ENCODE results near the gene SLC25A45.
A peak's percentile ranks its signal among the peaks of the same experiment; 100 is the strongest.
"Not testable (repeated sequence)": the region's sequence is repeated elsewhere in the genome, so short reads cannot be mapped to it uniquely, and the experiment has no call there.

The SLC25A45 gene

DNA sequence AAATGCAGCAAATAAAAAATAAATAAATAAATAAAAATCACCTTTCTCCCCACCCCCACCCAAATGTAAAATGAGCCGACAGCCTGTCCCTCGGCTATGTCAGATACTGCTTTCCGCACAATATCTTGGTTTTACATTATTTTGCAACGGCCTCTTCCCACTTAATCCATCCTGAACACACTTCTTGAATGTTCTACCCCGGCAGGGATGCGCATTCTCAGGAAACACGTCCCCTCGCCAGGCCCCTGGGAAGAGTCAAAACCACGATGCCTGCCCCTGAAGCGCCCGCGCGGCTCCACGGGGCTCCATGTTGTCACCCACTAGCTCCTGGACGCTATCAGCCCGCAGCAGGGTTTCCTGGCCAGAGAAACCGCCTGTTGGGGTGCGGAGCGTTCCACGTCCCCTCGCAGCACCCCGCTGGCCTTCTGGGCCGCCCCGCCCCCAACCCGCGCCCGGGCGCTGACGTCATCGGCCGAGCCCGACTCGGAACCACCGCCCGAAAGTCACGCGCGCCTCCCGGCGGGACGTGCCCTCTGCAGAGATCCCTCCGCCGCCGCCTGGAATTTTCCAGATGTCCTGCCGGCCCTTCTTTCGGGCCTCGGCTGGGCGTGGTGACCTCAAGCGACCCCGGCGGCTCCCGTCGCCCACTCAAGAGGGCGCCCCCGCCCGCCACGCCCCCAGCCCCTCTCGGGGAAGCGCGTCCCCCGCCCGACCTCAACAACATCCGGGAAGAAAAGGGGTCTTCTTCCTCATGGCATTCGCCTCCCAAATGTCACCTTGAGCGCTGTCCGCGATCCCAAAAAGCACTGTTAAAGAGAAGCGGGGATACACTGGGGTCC lies 39.6 kb upstream of the SLC25A45 start:
- peak; percentile 84 for DNase-seq (ENCODE audit: low read depth)

- peak; percentile 79 for DNase-seq (ENCODE audit: low read depth)
Observed at GRCh38 chr11:65420979-65421793, 38.7 kb upstream of the SLC25A45 start.

DNA sequence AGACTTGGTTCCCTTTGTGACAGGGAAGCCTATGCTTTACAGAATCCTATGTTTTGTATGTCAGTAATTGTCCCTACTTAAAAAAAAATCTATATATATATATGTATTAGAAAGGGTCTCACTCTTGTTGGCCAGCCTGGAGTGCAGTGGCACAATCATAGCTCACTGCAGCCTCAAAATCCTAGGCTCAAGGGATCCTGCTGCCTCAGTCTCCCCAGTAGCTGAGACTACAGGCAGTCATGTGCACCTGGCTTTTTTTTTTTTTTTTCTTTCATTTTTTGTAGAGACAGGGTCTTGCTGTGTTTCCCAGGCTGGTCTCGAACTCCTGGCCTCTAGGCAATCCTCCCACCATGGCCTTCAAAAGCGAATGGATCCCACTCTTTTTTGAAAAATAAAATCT lies 38.1 kb upstream of the SLC25A45 start:
- no peak for DNase-seq (ENCODE audit: low read depth)

DNA sequence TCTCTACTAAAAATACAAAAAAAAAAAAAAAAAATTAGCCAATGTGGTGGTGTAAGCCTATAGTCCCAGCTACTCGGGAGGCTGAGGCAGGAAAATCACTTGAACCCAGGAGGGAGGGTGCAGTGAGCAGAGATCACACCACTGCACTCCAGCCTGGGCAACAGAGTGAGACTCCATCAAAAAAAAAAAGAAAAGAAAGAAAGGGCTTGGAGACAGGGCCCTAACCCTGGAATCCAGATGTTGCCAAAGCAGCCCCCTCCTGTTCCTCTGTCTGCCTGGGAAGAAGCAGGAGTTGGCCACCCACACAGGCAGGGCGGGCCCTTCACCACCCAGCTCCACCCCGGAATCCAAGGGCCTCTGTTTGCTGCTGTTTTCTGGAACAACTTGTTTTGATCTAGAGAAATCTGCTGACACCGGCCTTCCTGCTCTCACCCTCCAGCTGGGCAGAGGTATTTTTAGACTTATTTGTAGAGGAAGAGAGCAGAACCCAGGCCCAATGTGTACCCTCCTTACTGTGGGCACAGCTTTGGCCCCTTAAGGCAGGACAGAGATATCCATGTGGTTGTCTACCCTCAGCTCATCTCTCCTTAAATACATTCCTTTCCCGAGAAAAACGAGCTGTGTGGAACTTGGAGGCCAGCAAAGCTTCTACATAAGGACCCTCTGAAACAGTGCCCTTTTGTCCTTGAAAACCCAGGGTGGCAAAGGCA lies 37.5 kb upstream of the SLC25A45 start:
- peak; percentile 60 for DNase-seq (ENCODE audit: low read depth)

DNA sequence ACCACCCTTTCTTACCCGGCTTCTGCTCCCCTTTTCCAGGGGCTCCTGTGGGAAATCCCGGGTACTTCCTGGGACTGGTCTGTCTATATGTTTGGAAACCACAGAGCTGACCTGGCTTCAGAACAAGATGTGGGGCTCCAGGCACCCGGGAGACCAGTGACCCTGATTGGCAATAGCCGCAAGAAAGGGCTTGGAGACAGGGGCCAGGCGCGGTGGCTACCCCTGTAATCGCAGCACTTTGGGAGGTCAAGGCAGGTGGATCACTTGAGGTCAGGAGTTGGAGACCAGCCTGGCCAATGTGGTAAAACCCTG lies 37.0 kb upstream of the SLC25A45 start:
- DNase-seq (ENCODE audit: low read depth), result no peak

GRCh38 chr11:65418681-65419459 lies 36.4 kb upstream of the SLC25A45 start:
- peak; percentile 69 for DNase-seq (ENCODE audit: low read depth)

DNA sequence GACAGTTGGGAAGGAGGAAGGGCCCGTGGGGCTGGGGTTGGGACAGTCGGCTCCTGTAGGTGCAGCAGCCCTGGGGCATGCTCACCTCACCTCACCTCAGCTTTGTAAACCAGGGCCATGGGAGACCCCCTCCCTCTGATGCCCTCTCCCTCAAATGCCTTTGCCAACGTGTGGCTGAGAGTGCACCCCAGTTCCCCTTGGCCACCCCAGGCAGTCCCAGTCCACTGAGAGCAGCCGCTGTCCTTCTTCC lies 35.9 kb upstream of the SLC25A45 start:
- DNase-seq (ENCODE audit: low read depth), result no peak

GRCh38 chr11:65417702-65418430 lies 35.4 kb upstream of the SLC25A45 start:
- no peak for DNase-seq (ENCODE audit: low read depth)

- DNase-seq (ENCODE audit: low read depth), result no peak
Observed at GRCh38 chr11:65416841-65417701, 34.6 kb upstream of the SLC25A45 start.

DNA sequence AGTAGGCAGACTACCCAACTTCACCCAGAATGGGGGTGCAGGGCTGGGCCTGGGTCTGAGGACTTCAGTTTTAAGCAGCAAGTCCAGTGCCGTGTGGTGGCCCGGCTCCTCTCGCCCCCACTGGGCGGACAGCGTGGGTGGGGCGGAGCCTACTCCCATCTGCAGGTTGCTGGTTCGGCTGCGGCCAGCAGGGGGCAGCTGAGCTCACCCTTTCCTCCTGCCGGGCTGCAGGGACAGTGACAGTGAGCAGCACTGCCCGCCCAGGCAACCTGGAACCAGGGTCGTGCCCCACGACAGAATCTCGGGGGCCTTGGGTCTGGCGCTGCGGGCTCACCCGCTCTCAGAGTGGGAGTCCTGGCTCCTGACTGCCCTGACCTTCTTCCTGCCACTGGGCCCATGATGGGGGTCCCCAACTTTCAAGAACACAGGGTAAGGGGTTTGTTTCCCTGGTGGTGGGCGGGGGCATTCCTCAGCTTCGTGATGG lies 33.9 kb upstream of the SLC25A45 start:
- peak; percentile 86 for DNase-seq (ENCODE audit: low read depth)

- DNase-seq (ENCODE audit: low read depth), result no peak
Observed at GRCh38 chr11:65415499-65416340, 33.3 kb upstream of the SLC25A45 start.

- no peak for DNase-seq (ENCODE audit: low read depth)
Observed at GRCh38 chr11:65414776-65415498, 32.5 kb upstream of the SLC25A45 start.

GRCh38 chr11:65413077-65413664 lies 30.7 kb upstream of the SLC25A45 start:
- DNase-seq (ENCODE audit: low read depth), result not testable (repeated sequence)

GRCh38 chr11:65412271-65413076 lies 30.0 kb upstream of the SLC25A45 start:
- DNase-seq (ENCODE audit: low read depth), result no peak

- DNase-seq (ENCODE audit: low read depth), result no peak
Observed at GRCh38 chr11:65411681-65412070, 29.2 kb upstream of the SLC25A45 start.

DNA sequence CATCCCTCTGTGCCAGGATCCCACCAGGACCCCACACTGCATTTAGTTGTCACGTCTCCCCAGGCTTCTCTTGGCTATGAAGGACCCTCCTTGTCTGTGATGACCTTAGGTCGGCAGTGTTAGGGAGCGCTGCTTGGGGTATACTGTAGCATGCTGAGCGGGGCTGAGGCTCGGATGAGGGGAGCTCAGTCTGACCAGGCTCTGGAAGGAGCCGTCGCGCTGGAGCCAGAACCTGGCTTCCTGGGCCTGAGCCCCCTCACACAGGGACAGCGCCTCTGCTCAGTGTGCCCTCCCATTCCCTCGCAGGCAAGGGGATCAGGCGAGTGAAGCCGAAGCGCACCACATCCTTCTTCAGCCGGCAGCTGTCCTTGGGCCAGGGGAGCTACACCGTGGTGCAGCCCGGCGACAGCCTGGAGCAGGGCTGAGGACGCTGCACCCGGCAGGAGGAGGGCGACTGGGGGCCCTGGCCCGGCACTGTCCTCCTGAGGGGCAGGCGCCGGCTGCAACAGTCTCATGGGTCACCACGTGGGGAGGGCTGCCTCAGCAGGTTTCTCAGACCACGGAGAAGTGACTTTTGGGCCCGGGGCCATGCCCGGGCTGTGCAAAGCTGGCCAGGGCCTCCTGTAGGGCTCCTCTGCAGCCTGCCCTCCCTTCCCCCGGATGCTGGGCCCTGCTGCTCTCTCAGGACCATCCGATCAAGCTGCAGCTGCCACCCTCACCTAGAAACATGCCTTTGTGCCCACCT lies 28.7 kb upstream of the SLC25A45 start:
- no peak for DNase-seq (ENCODE audit: low read depth)
